ENCODE data around the gene VAC14.
A peak's percentile ranks its signal among the peaks of the same experiment; 100 is the strongest.

VAC14 gene

GRCh38 chr16:70740914-70741782 is 59.8 kb downstream of the VAC14 start:
- H3K9me3 ChIP-seq (ENCODE audit: insufficient read depth, low read depth, low read length) = no peaks in the 10 kb centered on the region
- no peak overlapping the region for H3K4me3 ChIP-seq (ENCODE audit: low read depth, low read length)
- H2AFZ ChIP-seq (ENCODE audit: insufficient read depth, low read length, poor library complexity) = no peak overlapping the region
- peak overlapping the region; percentile 9 for H3K18ac ChIP-seq (ENCODE audit: low read length)
- no peaks in the 10 kb centered on the region for H3K27me3 ChIP-seq (ENCODE audit: insufficient read depth, low read length)
- H3K27ac ChIP-seq (ENCODE audit: low read depth, low read length) = peak overlapping the region; percentile 13
- no peak overlapping the region for H4K12ac ChIP-seq (ENCODE audit: low read depth, low read length)
- peak overlapping the region; percentile 40 for H4K91ac ChIP-seq (ENCODE audit: low read depth, low read length)
- H2BK12ac ChIP-seq (ENCODE audit: low read length) = peak overlapping the region; percentile 11
- peaks cover 19 to 27% of the 10 kb centered on the region in 2 experiments for H3K36me3 ChIP-seq (ENCODE audit: control insufficient read depth in 1 of 2, insufficient read depth in 2 of 2, low read length in 2 of 2)
- DNase-seq = no peak
- no peak overlapping the region for H3K23ac ChIP-seq (ENCODE audit: low read length)
- no peak overlapping the region for H4K8ac ChIP-seq (ENCODE audit: low read depth, low read length)
- H2AK5ac ChIP-seq (ENCODE audit: low read length) = no peak overlapping the region
- WGBS (ENCODE audit: extremely low coverage, insufficient coverage, insufficient read length) = no CpG with 5 or more reads among the region's 20 CpGs
- no peak overlapping the region for H3K4ac ChIP-seq (ENCODE audit: low read depth, low read length)
- no peak overlapping the region for H2BK120ac ChIP-seq (ENCODE audit: insufficient read depth, low read length, poor library complexity)
- peaks cover 17% of the 10 kb centered on the region for H3K79me1 ChIP-seq (ENCODE audit: low read length)
- H3K9ac ChIP-seq (ENCODE audit: low read length) = no peak overlapping the region
- peak overlapping the region; percentile 26 for H2BK5ac ChIP-seq (ENCODE audit: low read depth, low read length, poor library complexity)
- H3K14ac ChIP-seq (ENCODE audit: low read length) = peak overlapping the region; percentile 3
- no peaks in the 10 kb centered on the region for H3K79me2 ChIP-seq (ENCODE audit: control insufficient read depth, insufficient read depth, low read length, poor library complexity)
- H3K4me2 ChIP-seq (ENCODE audit: low read length) = no peak overlapping the region
- H3K4me1 ChIP-seq (ENCODE audit: control insufficient read depth in 1 of 2, insufficient read depth in 2 of 2, low read length in 2 of 2) = peaks cover 14 to 18% of the 10 kb centered on the region in 2 experiments

GRCh38 chr16:70740174-70740913 is 60.6 kb downstream of the VAC14 start:
- no peak overlapping the region for H3K4me3 ChIP-seq (ENCODE audit: low read depth, low read length)
- H2BK12ac ChIP-seq (ENCODE audit: low read length) = no peak overlapping the region
- H3K36me3 ChIP-seq (ENCODE audit: control insufficient read depth in 1 of 2, insufficient read depth in 2 of 2, low read length in 2 of 2) = peaks cover 19 to 25% of the 10 kb centered on the region in 2 experiments
- no peak overlapping the region for H3K9ac ChIP-seq (ENCODE audit: low read length)
- H3K4ac ChIP-seq (ENCODE audit: low read depth, low read length) = no peak overlapping the region
- H3K4me1 ChIP-seq (ENCODE audit: control insufficient read depth in 1 of 2, insufficient read depth in 2 of 2, low read length in 2 of 2) = peaks cover 17 to 18% of the 10 kb centered on the region in 2 experiments
- no peaks in the 10 kb centered on the region for H3K79me2 ChIP-seq (ENCODE audit: control insufficient read depth, insufficient read depth, low read length, poor library complexity)
- H4K8ac ChIP-seq (ENCODE audit: low read depth, low read length) = no peak overlapping the region
- WGBS (ENCODE audit: extremely low coverage, insufficient coverage, insufficient read length) = no CpG with 5 or more reads among the region's 16 CpGs
- no peak overlapping the region for H3K23ac ChIP-seq (ENCODE audit: low read length)
- DNase-seq = no peak
- no peak overlapping the region for H3K14ac ChIP-seq (ENCODE audit: low read length)
- no peak overlapping the region for H2BK5ac ChIP-seq (ENCODE audit: low read depth, low read length, poor library complexity)
- H4K12ac ChIP-seq (ENCODE audit: low read depth, low read length) = no peak overlapping the region
- no peak overlapping the region for H2AFZ ChIP-seq (ENCODE audit: insufficient read depth, low read length, poor library complexity)
- H3K9me3 ChIP-seq (ENCODE audit: insufficient read depth, low read depth, low read length) = no peaks in the 10 kb centered on the region
- H4K91ac ChIP-seq (ENCODE audit: low read depth, low read length) = peak overlapping the region; percentile 40
- peak overlapping the region; percentile 13 for H3K27ac ChIP-seq (ENCODE audit: low read depth, low read length)
- H3K27me3 ChIP-seq (ENCODE audit: insufficient read depth, low read length) = no peaks in the 10 kb centered on the region
- H3K18ac ChIP-seq (ENCODE audit: low read length) = no peak overlapping the region
- H3K4me2 ChIP-seq (ENCODE audit: low read length) = no peak overlapping the region
- no peak overlapping the region for H2AK5ac ChIP-seq (ENCODE audit: low read length)
- H3K79me1 ChIP-seq (ENCODE audit: low read length) = peaks cover 15% of the 10 kb centered on the region
- no peak overlapping the region for H2BK120ac ChIP-seq (ENCODE audit: insufficient read depth, low read length, poor library complexity)

- no peaks in the 10 kb centered on the region for H3K27me3 ChIP-seq (ENCODE audit: insufficient read depth, low read length)
- no peak overlapping the region for H2AFZ ChIP-seq (ENCODE audit: insufficient read depth, low read length, poor library complexity)
- H3K36me3 ChIP-seq (ENCODE audit: control insufficient read depth in 1 of 2, insufficient read depth in 2 of 2, low read length in 2 of 2) = peaks cover 13 to 24% of the 10 kb centered on the region in 2 experiments
- no peaks in the 10 kb centered on the region for H3K79me2 ChIP-seq (ENCODE audit: control insufficient read depth, insufficient read depth, low read length, poor library complexity)
- H3K14ac ChIP-seq (ENCODE audit: low read length) = no peak overlapping the region
- H3K9ac ChIP-seq (ENCODE audit: low read length) = no peak overlapping the region
- H3K4me2 ChIP-seq (ENCODE audit: low read length) = no peak overlapping the region
- H4K91ac ChIP-seq (ENCODE audit: low read depth, low read length) = peak overlapping the region; percentile 33
- H4K8ac ChIP-seq (ENCODE audit: low read depth, low read length) = no peak overlapping the region
- peak overlapping the region; percentile 19 for H3K4ac ChIP-seq (ENCODE audit: low read depth, low read length)
- no peak overlapping the region for H3K4me3 ChIP-seq (ENCODE audit: low read depth, low read length)
- H3K27ac ChIP-seq (ENCODE audit: low read depth, low read length) = no peak overlapping the region
- H2BK5ac ChIP-seq (ENCODE audit: low read depth, low read length, poor library complexity) = no peak overlapping the region
- no peak for DNase-seq
- no peak overlapping the region for H2BK120ac ChIP-seq (ENCODE audit: insufficient read depth, low read length, poor library complexity)
- H3K4me1 ChIP-seq (ENCODE audit: control insufficient read depth in 1 of 2, insufficient read depth in 2 of 2, low read length in 2 of 2) = peaks cover 18 to 19% of the 10 kb centered on the region in 2 experiments
- H2AK5ac ChIP-seq (ENCODE audit: low read length) = peak overlapping the region; percentile 11
- H3K18ac ChIP-seq (ENCODE audit: low read length) = peak overlapping the region; percentile 28
- no CpG with 5 or more reads among the region's 7 CpGs for WGBS (ENCODE audit: extremely low coverage, insufficient coverage, insufficient read length)
- no peak overlapping the region for H3K23ac ChIP-seq (ENCODE audit: low read length)
- peaks cover 13% of the 10 kb centered on the region for H3K79me1 ChIP-seq (ENCODE audit: low read length)
- H3K9me3 ChIP-seq (ENCODE audit: insufficient read depth, low read depth, low read length) = no peaks in the 10 kb centered on the region
- H2BK12ac ChIP-seq (ENCODE audit: low read length) = peak overlapping the region; percentile 19
- H4K12ac ChIP-seq (ENCODE audit: low read depth, low read length) = no peak overlapping the region
Observed at GRCh38 chr16:70739389-70739788, 61.6 kb downstream of the VAC14 start.

- Histone ChIP-seq H3K27me3 (ENCODE audit: insufficient read depth, low read length) (no peaks in the 10 kb centered on the region), H3K9me3 (ENCODE audit: insufficient read depth, low read depth, low read length) (no peaks in the 10 kb centered on the region), H2AFZ (ENCODE audit: insufficient read depth, low read length, poor library complexity) (peak overlapping the region; percentile 21), H2BK120ac (ENCODE audit: insufficient read depth, low read length, poor library complexity) (no peak overlapping the region), H3K27ac (ENCODE audit: low read depth, low read length) (no peak overlapping the region), H4K8ac (ENCODE audit: low read depth, low read length) (peak overlapping the region; percentile 17), H3K4me3 (ENCODE audit: low read depth, low read length) (no peak overlapping the region), H4K91ac (ENCODE audit: low read depth, low read length) (peak overlapping the region; percentile 57), H3K14ac (ENCODE audit: low read length) (peak overlapping the region; percentile 23), H2AK5ac (ENCODE audit: low read length) (peak overlapping the region; percentile 57), H3K79me2 (ENCODE audit: control insufficient read depth, insufficient read depth, low read length, poor library complexity) (no peaks in the 10 kb centered on the region), H3K23ac (ENCODE audit: low read length) (no peak overlapping the region), H3K4ac (ENCODE audit: low read depth, low read length) (no peak overlapping the region), H3K4me2 (ENCODE audit: low read length) (no peak overlapping the region), H4K12ac (ENCODE audit: low read depth, low read length) (no peak overlapping the region), H3K4me1 (ENCODE audit: control insufficient read depth in 1 of 2, insufficient read depth in 2 of 2, low read length in 2 of 2) (peaks cover 18 to 19% of the 10 kb centered on the region in 2 experiments), H3K18ac (ENCODE audit: low read length) (peak overlapping the region; percentile 21), H2BK5ac (ENCODE audit: low read depth, low read length, poor library complexity) (no peak overlapping the region), H3K79me1 (ENCODE audit: low read length) (peaks cover 13% of the 10 kb centered on the region), H3K9ac (ENCODE audit: low read length) (no peak overlapping the region), H3K36me3 (ENCODE audit: control insufficient read depth in 1 of 2, insufficient read depth in 2 of 2, low read length in 2 of 2) (peaks cover 5 to 14% of the 10 kb centered on the region in 2 experiments), H2BK12ac (ENCODE audit: low read length) (peak overlapping the region; percentile 55)
- peak; percentile 47 to 69 for DNase-seq
- no CpG with 5 or more reads among the region's 22 CpGs for WGBS (ENCODE audit: extremely low coverage, insufficient coverage, insufficient read length)
Observed at GRCh38 chr16:70738083-70738977, 62.6 kb downstream of the VAC14 start.
